Measurements from ENCODE around the gene HS6ST1.

DNA sequence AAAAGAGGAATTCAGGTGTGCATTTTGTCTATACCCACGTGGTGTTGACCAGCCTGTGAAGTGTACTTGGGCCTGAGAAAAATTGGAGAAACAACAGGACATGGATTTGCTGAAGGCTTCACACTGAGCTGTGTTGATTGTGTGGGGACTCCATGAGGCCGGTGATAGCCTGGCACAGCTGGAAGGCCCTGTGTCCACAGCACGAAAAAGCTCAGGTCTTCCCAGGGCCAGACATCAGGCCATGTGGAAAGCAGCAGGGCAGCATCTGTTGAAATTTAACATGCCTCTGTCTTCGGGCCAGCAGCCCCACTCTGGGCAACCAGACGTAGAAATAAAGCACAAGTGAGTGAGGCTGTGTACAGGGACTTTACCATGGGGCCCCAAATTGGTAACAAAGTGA lies 84.1 kb downstream of the HS6ST1 start:
- TF ChIP-seq, protein P1, sequence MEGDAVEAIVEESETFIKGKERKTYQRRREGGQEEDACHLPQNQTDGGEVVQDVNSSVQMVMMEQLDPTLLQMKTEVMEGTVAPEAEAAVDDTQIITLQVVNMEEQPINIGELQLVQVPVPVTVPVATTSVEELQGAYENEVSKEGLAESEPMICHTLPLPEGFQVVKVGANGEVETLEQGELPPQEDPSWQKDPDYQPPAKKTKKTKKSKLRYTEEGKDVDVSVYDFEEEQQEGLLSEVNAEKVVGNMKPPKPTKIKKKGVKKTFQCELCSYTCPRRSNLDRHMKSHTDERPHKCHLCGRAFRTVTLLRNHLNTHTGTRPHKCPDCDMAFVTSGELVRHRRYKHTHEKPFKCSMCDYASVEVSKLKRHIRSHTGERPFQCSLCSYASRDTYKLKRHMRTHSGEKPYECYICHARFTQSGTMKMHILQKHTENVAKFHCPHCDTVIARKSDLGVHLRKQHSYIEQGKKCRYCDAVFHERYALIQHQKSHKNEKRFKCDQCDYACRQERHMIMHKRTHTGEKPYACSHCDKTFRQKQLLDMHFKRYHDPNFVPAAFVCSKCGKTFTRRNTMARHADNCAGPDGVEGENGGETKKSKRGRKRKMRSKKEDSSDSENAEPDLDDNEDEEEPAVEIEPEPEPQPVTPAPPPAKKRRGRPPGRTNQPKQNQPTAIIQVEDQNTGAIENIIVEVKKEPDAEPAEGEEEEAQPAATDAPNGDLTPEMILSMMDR (IDR thresholded peaks at IDR 0.05) = no peak
- no peak for TF ChIP-seq POLR2AphosphoS5 (IDR thresholded peaks at IDR 0.05; ENCODE audit: low read depth, low read length)

All from Panc1 (cell line).